OCI-LY3 (cell line): ENCODE results near the gene HERC6.

Experiments used
- EZH2phosphoT487 ChIP-seq: fragments of 200-600 bp; shearing (Covaris generic); IDR thresholded peaks from 2 replicates; pipeline ENCODE4 v1.6.1; 2018; ENCODE audit warnings: antibody characterized with exemption, mixed run types, low read depth
- TF ChIP-seq, protein P1 (sequence below): fragments of 200-600, 300-600 bp; sonication (generic); IDR thresholded peaks from 2 replicates; pipeline ENCODE4 v1.5.1; 2014; ENCODE audit warnings: antibody characterized with exemption, low read length, low read depth

GRCh38 chr4:88356771-88357170 lies 21.9 kb upstream of the HERC6 start:
- TF ChIP-seq, protein P1, sequence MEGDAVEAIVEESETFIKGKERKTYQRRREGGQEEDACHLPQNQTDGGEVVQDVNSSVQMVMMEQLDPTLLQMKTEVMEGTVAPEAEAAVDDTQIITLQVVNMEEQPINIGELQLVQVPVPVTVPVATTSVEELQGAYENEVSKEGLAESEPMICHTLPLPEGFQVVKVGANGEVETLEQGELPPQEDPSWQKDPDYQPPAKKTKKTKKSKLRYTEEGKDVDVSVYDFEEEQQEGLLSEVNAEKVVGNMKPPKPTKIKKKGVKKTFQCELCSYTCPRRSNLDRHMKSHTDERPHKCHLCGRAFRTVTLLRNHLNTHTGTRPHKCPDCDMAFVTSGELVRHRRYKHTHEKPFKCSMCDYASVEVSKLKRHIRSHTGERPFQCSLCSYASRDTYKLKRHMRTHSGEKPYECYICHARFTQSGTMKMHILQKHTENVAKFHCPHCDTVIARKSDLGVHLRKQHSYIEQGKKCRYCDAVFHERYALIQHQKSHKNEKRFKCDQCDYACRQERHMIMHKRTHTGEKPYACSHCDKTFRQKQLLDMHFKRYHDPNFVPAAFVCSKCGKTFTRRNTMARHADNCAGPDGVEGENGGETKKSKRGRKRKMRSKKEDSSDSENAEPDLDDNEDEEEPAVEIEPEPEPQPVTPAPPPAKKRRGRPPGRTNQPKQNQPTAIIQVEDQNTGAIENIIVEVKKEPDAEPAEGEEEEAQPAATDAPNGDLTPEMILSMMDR, result no peak
- TF ChIP-seq EZH2phosphoT487, result no peak
